Breast epithelium (tissue), 3 donors: ENCODE data around the gene GNL3L.

ENCODE experiments used
- CTCF ChIP-seq, 3 donors: fragments of 450-650 bp; IDR thresholded peaks; one replicate each; pipeline ENCODE4 v1.5.1; 2016 to 2017; ENCODE audit warnings: antibody characterized with exemption in 3 of 3, mild to moderate bottlenecking in 3 of 3, moderate library complexity in 3 of 3
- POLR2A ChIP-seq: fragments of 450-650 bp; IDR thresholded peaks from one replicate; pipeline ENCODE4 v1.6.1; 2016; ENCODE audit warnings: antibody characterized with exemption, mild to moderate bottlenecking, moderate library complexity
- POLR2AphosphoS5 ChIP-seq, 3 donors: sonication (generic); formaldehyde crosslinking; IDR thresholded peaks; one replicate each; pipeline ENCODE4 v1.6.1; 2017; ENCODE audit warnings: antibody characterized with exemption in 3 of 3

DNA sequence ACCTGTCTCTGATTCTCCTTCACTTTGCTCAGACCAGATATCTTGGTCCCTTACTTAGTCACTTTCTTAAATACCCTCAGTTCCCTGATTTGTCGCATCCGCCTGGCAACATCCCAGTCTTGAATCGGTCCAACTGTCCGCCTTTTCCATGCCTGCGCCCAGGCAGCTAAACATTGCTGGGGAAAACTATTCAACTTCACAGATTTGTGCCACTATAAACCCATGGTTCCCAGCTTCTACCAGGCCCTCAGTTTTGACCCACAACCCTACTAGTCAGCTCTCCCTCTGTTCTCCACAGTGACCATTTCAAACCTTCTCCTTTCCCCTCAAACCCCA is 33.5 kb upstream of the GNL3L start:
- TF ChIP-seq CTCF (IDR thresholded peaks at IDR 0.05): no peak
- no peak for TF ChIP-seq POLR2A
- no peak for TF ChIP-seq POLR2AphosphoS5 (IDR thresholded peaks at IDR 0.05)
